HCT116 (cell line): ENCODE data around the gene CAB39. TPM values are rescaled to one million over a fixed set of nuclear protein-coding genes. Genes with fewer than 3 reads are reported as not detected.

Experiments used
- ATAC-seq: fragments of 200-7000 bp; cut with Tn5 transposase; 2 replicates; pipeline ENCODE4 v1.9.1; 2020; ENCODE audit warnings: mild to moderate bottlenecking, moderate library complexity
- BruUV-seq: library from RNA; stranded (reverse); fragments of 400-500 nt; replicated peaks from 2 replicates; lab custom pipeline; 2021; lab: Mats Ljungman, UMichigan
- CTCF ChIA-PET: fragments of 300-600 bp; sonication (Branson Sonifier 250); formaldehyde crosslinking; loops from one replicate; lab custom pipeline; 2021; ENCODE audit warnings: antibody characterized with exemption; lab: Charles Lee
- POLR2A ChIA-PET: fragments of 300-600, 350-600 bp; sonication (Branson Sonifier 250); formaldehyde crosslinking; loops from one replicate; lab custom pipeline; 2021; ENCODE audit warnings: antibody characterized with exemption; lab: Charles Lee
- RAD21 ChIA-PET, 2 experiments: fragments of 300-600 bp; sonication (Branson Sonifier 250); formaldehyde crosslinking; loops; one replicate each; lab custom pipeline; 2023; ENCODE audit warnings: low total read pairs in 2 of 2; ENCODE audit not compliant: uncharacterized antibody in 2 of 2, unreplicated experiment in 2 of 2, low non-redundant PET in 1 of 2; lab: Charles Lee
- DNase-seq: peaks from one replicate; pipeline ENCODE4 v3.0.0-alpha.2; 2010; ENCODE audit warnings: low read depth, low spot score
- H2AFZ ChIP-seq: fragments of 200-600 bp; shearing (Covaris generic), sonication (generic); 2 replicates; pipeline ENCODE4 v1.6.1; 2017; ENCODE audit warnings: low read depth, mixed run types, mixed read lengths, antibody characterized with exemption, low read length; ENCODE audit not compliant: poor library complexity, severe bottlenecking
- H3K27ac ChIP-seq: 2 replicates; pipeline ENCODE4 v1.5.1; 2012; ENCODE audit warnings: low read depth, low read length
- H3K27me3 ChIP-seq: fragments of 200-600 bp; sonication (generic); 2 replicates; pipeline ENCODE4 v1.6.1; 2016; ENCODE audit warnings: mixed run types, low read length, mixed read lengths; ENCODE audit not compliant: insufficient read depth
- H3K36me3 ChIP-seq, 2 experiments: fragments of 200-500 bp in 1 of 2; fragments of 200-600 bp in 1 of 2; sonication (Bioruptor generic) in 1 of 2; sonication (generic) in 1 of 2; 2 replicates each; pipeline versions ENCODE4 v1.5.1 to v1.6.1; 2014 to 2016; ENCODE audit warnings: low read length in 2 of 2, inconsistent platforms in 1 of 2, mixed read lengths in 1 of 2, mixed run types in 1 of 2; ENCODE audit not compliant: insufficient read depth in 2 of 2, control insufficient read depth in 1 of 2
- H3K4me1 ChIP-seq, 2 experiments: fragments of 200-600 bp in 1 of 2; sonication (generic) in 1 of 2; 2 replicates each; pipeline versions ENCODE4 v1.5.1 to v1.6.1; 2012 to 2017; ENCODE audit warnings: low read length in 2 of 2, inconsistent platforms in 1 of 2, mild to moderate bottlenecking in 1 of 2, mixed read lengths in 1 of 2, mixed run types in 1 of 2, moderate library complexity in 1 of 2; ENCODE audit not compliant: insufficient read depth in 2 of 2, control insufficient read depth in 1 of 2
- H3K4me2 ChIP-seq: fragments of 200-600 bp; sonication (generic); 2 replicates; pipeline ENCODE4 v1.6.1; 2017; ENCODE audit warnings: mixed run types, low read length, mixed read lengths
- H3K4me3 ChIP-seq, 2 experiments: fragments of 200-600 bp in 1 of 2; sonication (generic) in 1 of 2; replicated peaks in 1 of 2; 2 replicates each; pipeline ENCODE4 v1.5.1; 2011 to 2016; ENCODE audit warnings: low read length in 2 of 2, control low read depth in 1 of 2, low read depth in 1 of 2, mild to moderate bottlenecking in 1 of 2, mixed read lengths in 1 of 2, mixed run types in 1 of 2
- H3K79me2 ChIP-seq: fragments of 200-600 bp; sonication (generic); 2 replicates; pipeline ENCODE4 v1.6.1; 2017; ENCODE audit warnings: mild to moderate bottlenecking, mixed run types, low read length, moderate library complexity, mixed read lengths; ENCODE audit not compliant: insufficient read depth
- H3K9ac ChIP-seq: fragments of 200-600 bp; sonication (generic); 2 replicates; pipeline ENCODE4 v1.6.1; 2016; ENCODE audit warnings: low read length, mixed read lengths
- H3K9me2 ChIP-seq: fragments of 200-600 bp; sonication (generic), shearing (Covaris generic); 2 replicates; pipeline ENCODE4 v1.6.1; 2017; ENCODE audit warnings: mixed run types, mild to moderate bottlenecking, moderate library complexity; ENCODE audit not compliant: insufficient read depth
- H3K9me3 ChIP-seq, 2 experiments: fragments of 200-500 bp in 1 of 2; fragments of 200-600 bp in 1 of 2; sonication (Bioruptor generic) in 1 of 2; sonication (generic) in 1 of 2; 2 replicates each; pipeline ENCODE4 v1.6.1; 2014 to 2017; ENCODE audit warnings: low read length in 2 of 2, mixed read lengths in 2 of 2, inconsistent platforms in 1 of 2, low read depth in 1 of 2, mild to moderate bottlenecking in 1 of 2, mixed run types in 1 of 2, moderate library complexity in 1 of 2; ENCODE audit not compliant: control insufficient read depth in 1 of 2, insufficient read depth in 1 of 2
- H4K20me1 ChIP-seq: fragments of 200-600 bp; sonication (generic), shearing (Covaris generic); 2 replicates; pipeline ENCODE4 v1.6.1; 2017; ENCODE audit warnings: mixed run types, mild to moderate bottlenecking, moderate library complexity; ENCODE audit not compliant: insufficient read depth
- CEBPB ChIP-seq: IDR thresholded peaks from 2 replicates; pipeline ENCODE4 v1.6.1; 2012; ENCODE audit warnings: low read depth
- JUND ChIP-seq: IDR thresholded peaks from 2 replicates; pipeline ENCODE4 v1.6.1; 2012
- SIN3A ChIP-seq: IDR thresholded peaks from 2 replicates; pipeline ENCODE4 v1.6.1; 2012; ENCODE audit warnings: low read depth
- TCF7L2 ChIP-seq: IDR thresholded peaks from 2 replicates; pipeline ENCODE4 v1.7.0; 2011; ENCODE audit warnings: borderline replicate concordance, inconsistent platforms; ENCODE audit not compliant: insufficient read depth, insufficient read length; ENCODE audit errors: extremely low read depth
- intact Hi-C: fragments of 100-400 bp; cut with micrococcal nuclease; formaldehyde crosslinking; loops from 2 replicates; pipeline ENCODE4 v1.10.0; 2022
- total RNA-seq: library from RNA; stranded (reverse); gene quantifications from one replicate; pipeline ENCODE4 v1.2.1, GENCODE V29; 2021; ENCODE audit not compliant: unreplicated experiment
- TF ChIP-seq, protein P1 (sequence below), 3 experiments: fragments of 200-600 bp in 1 of 3; sonication (generic) in 1 of 3; IDR thresholded peaks in 2 of 3; conservative IDR thresholded peaks in 1 of 3; 2 replicates each; pipeline ENCODE4 v1.5.1; 2012 to 2017; ENCODE audit warnings: low read depth in 2 of 3, low read length in 2 of 3, antibody characterized with exemption in 1 of 3, borderline replicate concordance in 1 of 3, control low read depth in 1 of 3, mild to moderate bottlenecking in 1 of 3, mixed read lengths in 1 of 3, mixed run types in 1 of 3, moderate library complexity in 1 of 3; ENCODE audit not compliant: insufficient read depth in 1 of 3
- TF ChIP-seq, protein P2 (sequence below): IDR thresholded peaks from 2 replicates; pipeline ENCODE4 v1.6.1; 2011; ENCODE audit warnings: mild to moderate bottlenecking, low read length, moderate library complexity; ENCODE audit not compliant: insufficient replicate concordance; ENCODE audit errors: extremely low read depth
- TF ChIP-seq, protein P3 (sequence below): IDR thresholded peaks from 2 replicates; pipeline ENCODE4 v1.6.1; 2012; ENCODE audit warnings: low read depth

Gene CAB39
- total RNA-seq, 1 experiment from 2014 or later, result 63.6 TPM

DNA sequence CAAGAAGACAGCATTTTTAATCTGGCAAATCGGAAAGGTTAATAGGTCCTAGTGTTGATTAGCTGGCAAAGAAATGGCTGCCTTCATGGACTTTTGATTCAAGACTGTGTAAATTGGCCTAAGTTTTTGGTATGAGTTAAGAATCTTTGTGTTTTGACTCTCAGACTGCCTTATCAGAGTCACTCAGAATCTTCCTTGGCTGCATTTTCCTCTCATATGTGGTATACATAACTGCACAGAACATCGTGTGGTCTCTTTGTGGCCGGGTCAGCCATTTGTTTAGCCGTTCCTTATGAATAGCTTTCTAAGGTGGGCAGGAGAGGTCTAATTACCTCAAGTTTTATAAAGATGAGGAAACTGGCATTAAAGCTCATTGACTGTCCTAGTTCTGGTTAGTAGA is 30.1 kb downstream of the CAB39 start:
- H3K9me2 ChIP-seq, result no peaks in the 10 kb centered on the region
- H3K36me3 ChIP-seq, result peaks cover 0 to 5% of the 10 kb centered on the region in 2 experiments; a peak in 1 of 4 replicates
- intact Hi-C loops, result no loop called here
- TF ChIP-seq TCF7L2, result no peak
- TF ChIP-seq JUND, result no peak
- no peak for TF ChIP-seq CEBPB
- no peak for TF ChIP-seq SIN3A
- TF ChIP-seq, protein P1, sequence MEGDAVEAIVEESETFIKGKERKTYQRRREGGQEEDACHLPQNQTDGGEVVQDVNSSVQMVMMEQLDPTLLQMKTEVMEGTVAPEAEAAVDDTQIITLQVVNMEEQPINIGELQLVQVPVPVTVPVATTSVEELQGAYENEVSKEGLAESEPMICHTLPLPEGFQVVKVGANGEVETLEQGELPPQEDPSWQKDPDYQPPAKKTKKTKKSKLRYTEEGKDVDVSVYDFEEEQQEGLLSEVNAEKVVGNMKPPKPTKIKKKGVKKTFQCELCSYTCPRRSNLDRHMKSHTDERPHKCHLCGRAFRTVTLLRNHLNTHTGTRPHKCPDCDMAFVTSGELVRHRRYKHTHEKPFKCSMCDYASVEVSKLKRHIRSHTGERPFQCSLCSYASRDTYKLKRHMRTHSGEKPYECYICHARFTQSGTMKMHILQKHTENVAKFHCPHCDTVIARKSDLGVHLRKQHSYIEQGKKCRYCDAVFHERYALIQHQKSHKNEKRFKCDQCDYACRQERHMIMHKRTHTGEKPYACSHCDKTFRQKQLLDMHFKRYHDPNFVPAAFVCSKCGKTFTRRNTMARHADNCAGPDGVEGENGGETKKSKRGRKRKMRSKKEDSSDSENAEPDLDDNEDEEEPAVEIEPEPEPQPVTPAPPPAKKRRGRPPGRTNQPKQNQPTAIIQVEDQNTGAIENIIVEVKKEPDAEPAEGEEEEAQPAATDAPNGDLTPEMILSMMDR (IDR thresholded peaks at IDR 0.05 in 2 of 3, conservative IDR thresholded peaks at IDR 0.05 in 1 of 3; ENCODE audit: borderline replicate concordance in 1 of 3, insufficient read depth in 1 of 3, low read depth in 2 of 3, low read length in 2 of 3), result no peak
- TF ChIP-seq, protein P2, sequence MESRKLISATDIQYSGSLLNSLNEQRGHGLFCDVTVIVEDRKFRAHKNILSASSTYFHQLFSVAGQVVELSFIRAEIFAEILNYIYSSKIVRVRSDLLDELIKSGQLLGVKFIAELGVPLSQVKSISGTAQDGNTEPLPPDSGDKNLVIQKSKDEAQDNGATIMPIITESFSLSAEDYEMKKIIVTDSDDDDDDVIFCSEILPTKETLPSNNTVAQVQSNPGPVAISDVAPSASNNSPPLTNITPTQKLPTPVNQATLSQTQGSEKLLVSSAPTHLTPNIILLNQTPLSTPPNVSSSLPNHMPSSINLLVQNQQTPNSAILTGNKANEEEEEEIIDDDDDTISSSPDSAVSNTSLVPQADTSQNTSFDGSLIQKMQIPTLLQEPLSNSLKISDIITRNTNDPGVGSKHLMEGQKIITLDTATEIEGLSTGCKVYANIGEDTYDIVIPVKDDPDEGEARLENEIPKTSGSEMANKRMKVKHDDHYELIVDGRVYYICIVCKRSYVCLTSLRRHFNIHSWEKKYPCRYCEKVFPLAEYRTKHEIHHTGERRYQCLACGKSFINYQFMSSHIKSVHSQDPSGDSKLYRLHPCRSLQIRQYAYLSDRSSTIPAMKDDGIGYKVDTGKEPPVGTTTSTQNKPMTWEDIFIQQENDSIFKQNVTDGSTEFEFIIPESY, result no peak
- TF ChIP-seq, protein P3, sequence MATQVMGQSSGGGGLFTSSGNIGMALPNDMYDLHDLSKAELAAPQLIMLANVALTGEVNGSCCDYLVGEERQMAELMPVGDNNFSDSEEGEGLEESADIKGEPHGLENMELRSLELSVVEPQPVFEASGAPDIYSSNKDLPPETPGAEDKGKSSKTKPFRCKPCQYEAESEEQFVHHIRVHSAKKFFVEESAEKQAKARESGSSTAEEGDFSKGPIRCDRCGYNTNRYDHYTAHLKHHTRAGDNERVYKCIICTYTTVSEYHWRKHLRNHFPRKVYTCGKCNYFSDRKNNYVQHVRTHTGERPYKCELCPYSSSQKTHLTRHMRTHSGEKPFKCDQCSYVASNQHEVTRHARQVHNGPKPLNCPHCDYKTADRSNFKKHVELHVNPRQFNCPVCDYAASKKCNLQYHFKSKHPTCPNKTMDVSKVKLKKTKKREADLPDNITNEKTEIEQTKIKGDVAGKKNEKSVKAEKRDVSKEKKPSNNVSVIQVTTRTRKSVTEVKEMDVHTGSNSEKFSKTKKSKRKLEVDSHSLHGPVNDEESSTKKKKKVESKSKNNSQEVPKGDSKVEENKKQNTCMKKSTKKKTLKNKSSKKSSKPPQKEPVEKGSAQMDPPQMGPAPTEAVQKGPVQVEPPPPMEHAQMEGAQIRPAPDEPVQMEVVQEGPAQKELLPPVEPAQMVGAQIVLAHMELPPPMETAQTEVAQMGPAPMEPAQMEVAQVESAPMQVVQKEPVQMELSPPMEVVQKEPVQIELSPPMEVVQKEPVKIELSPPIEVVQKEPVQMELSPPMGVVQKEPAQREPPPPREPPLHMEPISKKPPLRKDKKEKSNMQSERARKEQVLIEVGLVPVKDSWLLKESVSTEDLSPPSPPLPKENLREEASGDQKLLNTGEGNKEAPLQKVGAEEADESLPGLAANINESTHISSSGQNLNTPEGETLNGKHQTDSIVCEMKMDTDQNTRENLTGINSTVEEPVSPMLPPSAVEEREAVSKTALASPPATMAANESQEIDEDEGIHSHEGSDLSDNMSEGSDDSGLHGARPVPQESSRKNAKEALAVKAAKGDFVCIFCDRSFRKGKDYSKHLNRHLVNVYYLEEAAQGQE, result no peak
- ATAC-seq (no peak), DNase-seq (no peak)
- H3K4me2 ChIP-seq, result no peak overlapping the region
- ChIA-PET POLR2A (no interaction called here), RAD21 (no interaction called here), CTCF (interaction anchor here (0.7 kb wide), 1 partner anchor 108 kb away, joined by 3 read pairs; no protein-coding TSS in a partner anchor)
- H3K27me3 ChIP-seq, result no peaks in the 10 kb centered on the region
- no peaks in the 10 kb centered on the region for H3K9me3 ChIP-seq
- H3K27ac ChIP-seq, result no peak overlapping the region
- H4K20me1 ChIP-seq, result no peaks in the 10 kb centered on the region
- no peak overlapping the region for H3K4me3 ChIP-seq
- H3K9ac ChIP-seq, result no peak overlapping the region
- BruUV-seq, result no TSS peak
- H3K4me1 ChIP-seq, result peaks cover 3 to 7% of the 10 kb centered on the region in 2 experiments; a peak in 2 of 4 replicates
- peaks cover 71% of the 10 kb centered on the region for H3K79me2 ChIP-seq
- no peak overlapping the region for H2AFZ ChIP-seq
